ENCODE data around the gene EFHC2.

GRCh38 chrX:44223150-44223549, 120.3 kb downstream of the EFHC2 start:
- TF ChIP-seq, protein P1, sequence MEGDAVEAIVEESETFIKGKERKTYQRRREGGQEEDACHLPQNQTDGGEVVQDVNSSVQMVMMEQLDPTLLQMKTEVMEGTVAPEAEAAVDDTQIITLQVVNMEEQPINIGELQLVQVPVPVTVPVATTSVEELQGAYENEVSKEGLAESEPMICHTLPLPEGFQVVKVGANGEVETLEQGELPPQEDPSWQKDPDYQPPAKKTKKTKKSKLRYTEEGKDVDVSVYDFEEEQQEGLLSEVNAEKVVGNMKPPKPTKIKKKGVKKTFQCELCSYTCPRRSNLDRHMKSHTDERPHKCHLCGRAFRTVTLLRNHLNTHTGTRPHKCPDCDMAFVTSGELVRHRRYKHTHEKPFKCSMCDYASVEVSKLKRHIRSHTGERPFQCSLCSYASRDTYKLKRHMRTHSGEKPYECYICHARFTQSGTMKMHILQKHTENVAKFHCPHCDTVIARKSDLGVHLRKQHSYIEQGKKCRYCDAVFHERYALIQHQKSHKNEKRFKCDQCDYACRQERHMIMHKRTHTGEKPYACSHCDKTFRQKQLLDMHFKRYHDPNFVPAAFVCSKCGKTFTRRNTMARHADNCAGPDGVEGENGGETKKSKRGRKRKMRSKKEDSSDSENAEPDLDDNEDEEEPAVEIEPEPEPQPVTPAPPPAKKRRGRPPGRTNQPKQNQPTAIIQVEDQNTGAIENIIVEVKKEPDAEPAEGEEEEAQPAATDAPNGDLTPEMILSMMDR (IDR thresholded peaks at IDR 0.05; ENCODE audit: insufficient read depth, low read depth, low read length): no peak
- TF ChIP-seq EZH2 (IDR thresholded peaks at IDR 0.05; ENCODE audit: insufficient read depth, low read length): no peak

Data from astrocyte (in vitro differentiated cells and primary cell).